ENCODE results near the gene TMC3. TPM values are rescaled to one million over a fixed set of nuclear protein-coding genes. Genes with fewer than 3 reads are reported as not detected.

The TMC3 gene
- total RNA-seq, 3 donors from 2014 or later (not counting 1 experiment from before 2014, with no cell fraction given), result not detected

GRCh38 chr15:81291916-81292522 is 82.0 kb downstream of the TMC3 start:
- TF ChIP-seq, protein P1, sequence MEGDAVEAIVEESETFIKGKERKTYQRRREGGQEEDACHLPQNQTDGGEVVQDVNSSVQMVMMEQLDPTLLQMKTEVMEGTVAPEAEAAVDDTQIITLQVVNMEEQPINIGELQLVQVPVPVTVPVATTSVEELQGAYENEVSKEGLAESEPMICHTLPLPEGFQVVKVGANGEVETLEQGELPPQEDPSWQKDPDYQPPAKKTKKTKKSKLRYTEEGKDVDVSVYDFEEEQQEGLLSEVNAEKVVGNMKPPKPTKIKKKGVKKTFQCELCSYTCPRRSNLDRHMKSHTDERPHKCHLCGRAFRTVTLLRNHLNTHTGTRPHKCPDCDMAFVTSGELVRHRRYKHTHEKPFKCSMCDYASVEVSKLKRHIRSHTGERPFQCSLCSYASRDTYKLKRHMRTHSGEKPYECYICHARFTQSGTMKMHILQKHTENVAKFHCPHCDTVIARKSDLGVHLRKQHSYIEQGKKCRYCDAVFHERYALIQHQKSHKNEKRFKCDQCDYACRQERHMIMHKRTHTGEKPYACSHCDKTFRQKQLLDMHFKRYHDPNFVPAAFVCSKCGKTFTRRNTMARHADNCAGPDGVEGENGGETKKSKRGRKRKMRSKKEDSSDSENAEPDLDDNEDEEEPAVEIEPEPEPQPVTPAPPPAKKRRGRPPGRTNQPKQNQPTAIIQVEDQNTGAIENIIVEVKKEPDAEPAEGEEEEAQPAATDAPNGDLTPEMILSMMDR (IDR thresholded peaks at IDR 0.05), result no peak
- Mint-ChIP-seq H3K27ac (peak overlapping the region; percentile 97 to 98), H3K36me3 (peaks cover 2% of the 10 kb centered on the region), H3K27me3 (ENCODE audit: low read depth in 2 of 2) (no peaks in the 10 kb centered on the region), H3K4me1 (peaks cover 64 to 73% of the 10 kb centered on the region in 2 donors), H3K4me3 (peak overlapping the region; percentile 60), H3K9me3 (peaks cover 0 to under 1% of the 10 kb centered on the region in 2 donors)
- no peaks in the 10 kb centered on the region for H3K9me3 ChIP-seq (ENCODE audit: control insufficient read depth, insufficient read depth, low read length)
- 59% methylated on average over 5 of the region's 5 CpGs for WGBS (ENCODE audit: insufficient coverage)
- H3K4me3 ChIP-seq (ENCODE audit: low read length), result no peak overlapping the region
- intact Hi-C loops (cut with micrococcal nuclease), result no loop called here
- no peak for DNase-seq
- no peak for ATAC-seq
- no peaks in the 10 kb centered on the region for H3K36me3 ChIP-seq (ENCODE audit: control insufficient read depth, insufficient read depth, low read length)
- H3K27me3 ChIP-seq (ENCODE audit: control insufficient read depth, insufficient read depth, low read length), result no peaks in the 10 kb centered on the region
- H3K27ac ChIP-seq (ENCODE audit: low read length), result peak overlapping the region; percentile 81
- H3K4me1 ChIP-seq (ENCODE audit: control insufficient read depth, insufficient read depth, low read length), result peaks cover 75% of the 10 kb centered on the region

- peaks cover 73% of the 10 kb centered on the region for H3K4me1 ChIP-seq (ENCODE audit: control insufficient read depth, insufficient read depth, low read length)
- no peak overlapping the region for H3K4me3 ChIP-seq (ENCODE audit: low read length)
- no peaks in the 10 kb centered on the region for H3K9me3 ChIP-seq (ENCODE audit: control insufficient read depth, insufficient read depth, low read length)
- TF ChIP-seq, protein P1 (IDR thresholded peaks at IDR 0.05), result no peak
- intact Hi-C loops (cut with micrococcal nuclease), result loop anchor here (5.0 kb wide), 1 partner anchor 32 kb away; the partner anchor contains the start of gene STARD5
- H3K27me3 Mint-ChIP-seq (ENCODE audit: low read depth in 2 of 2), result no peaks in the 10 kb centered on the region
- H3K27ac Mint-ChIP-seq, result peak overlapping the region in 1 of 2 donors; percentile 51
- peaks cover 64 to 73% of the 10 kb centered on the region in 2 donors for H3K4me1 Mint-ChIP-seq
- no peak for ATAC-seq
- no peaks in the 10 kb centered on the region for H3K27me3 ChIP-seq (ENCODE audit: control insufficient read depth, insufficient read depth, low read length)
- no peaks in the 10 kb centered on the region for H3K36me3 ChIP-seq (ENCODE audit: control insufficient read depth, insufficient read depth, low read length)
- WGBS (ENCODE audit: insufficient coverage), result 99% methylated on average over 3 of the region's 4 CpGs
- no peak overlapping the region for H3K4me3 Mint-ChIP-seq
- peaks cover 7% of the 10 kb centered on the region for H3K36me3 Mint-ChIP-seq
- peaks cover 0 to 3% of the 10 kb centered on the region in 2 donors for H3K9me3 Mint-ChIP-seq
- no peak for DNase-seq
- no peak overlapping the region for H3K27ac ChIP-seq (ENCODE audit: low read length)
Measured at GRCh38 chr15:81289910-81290309, 84.1 kb downstream of the TMC3 start.

DNA sequence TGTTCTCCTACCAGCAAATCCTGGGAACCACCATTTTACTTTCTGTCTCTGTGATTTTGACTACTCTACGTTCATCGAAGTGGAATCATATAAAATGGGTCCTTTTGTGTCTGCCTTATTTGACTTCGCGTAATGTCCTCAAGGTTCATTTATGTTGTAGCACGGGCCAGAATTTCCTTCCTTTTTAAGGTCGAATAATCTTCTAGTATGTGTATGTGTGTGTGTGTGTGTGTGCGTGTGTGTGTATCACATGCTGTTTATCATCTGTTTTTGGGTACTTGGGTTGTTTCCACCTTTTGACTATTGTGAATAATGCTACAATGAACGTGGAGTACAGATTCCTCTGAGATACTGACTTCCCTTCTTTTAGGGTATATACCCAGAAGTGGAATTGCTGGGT is 85.4 kb downstream of the TMC3 start:
- H3K36me3 ChIP-seq (ENCODE audit: control insufficient read depth, insufficient read depth, low read length), result no peaks in the 10 kb centered on the region
- DNase-seq (no peak), ATAC-seq (no peak)
- no peaks in the 10 kb centered on the region for H3K27me3 Mint-ChIP-seq (ENCODE audit: low read depth in 2 of 2)
- peaks cover 0 to 3% of the 10 kb centered on the region in 2 donors for H3K9me3 Mint-ChIP-seq
- H3K4me3 ChIP-seq (ENCODE audit: low read length), result no peak overlapping the region
- TF ChIP-seq, protein P1 (IDR thresholded peaks at IDR 0.05), result no peak
- H3K4me1 ChIP-seq (ENCODE audit: control insufficient read depth, insufficient read depth, low read length), result peaks cover 61% of the 10 kb centered on the region
- no peak overlapping the region for H3K4me3 Mint-ChIP-seq
- no peaks in the 10 kb centered on the region for H3K9me3 ChIP-seq (ENCODE audit: control insufficient read depth, insufficient read depth, low read length)
- H3K27me3 ChIP-seq (ENCODE audit: control insufficient read depth, insufficient read depth, low read length), result no peaks in the 10 kb centered on the region
- intact Hi-C loops (cut with micrococcal nuclease), result loop anchor here (5.0 kb wide), 1 partner anchor 34 kb away; the partner anchor contains the start of gene STARD5
- peak overlapping the region in 1 of 2 donors; percentile 42 for H3K27ac Mint-ChIP-seq
- H3K27ac ChIP-seq (ENCODE audit: low read length), result peak overlapping the region; percentile 84
- peaks cover 55 to 61% of the 10 kb centered on the region in 2 donors for H3K4me1 Mint-ChIP-seq
- peaks cover 7% of the 10 kb centered on the region for H3K36me3 Mint-ChIP-seq
- 66% methylated on average over 7 of the region's 8 CpGs for WGBS (ENCODE audit: insufficient coverage)
